SIG-M5 treated with dmso at 0.1 percent for 504 hours (cell line): ENCODE measurements around the gene ALK.

Experiments
- DNase-seq: peaks from one replicate; lab custom pipeline; 2025; ENCODE audit not compliant: unreplicated experiment; lab: John Stamatoyannopoulos, UW

The ALK gene

GRCh38 chr2:29426354-29426753, 495.0 kb downstream of the ALK start:
- no peak for DNase-seq

- DNase-seq = no peak
These were observed 495.5 kb downstream of the ALK start for GRCh38 chr2:29425866-29426265.

DNA sequence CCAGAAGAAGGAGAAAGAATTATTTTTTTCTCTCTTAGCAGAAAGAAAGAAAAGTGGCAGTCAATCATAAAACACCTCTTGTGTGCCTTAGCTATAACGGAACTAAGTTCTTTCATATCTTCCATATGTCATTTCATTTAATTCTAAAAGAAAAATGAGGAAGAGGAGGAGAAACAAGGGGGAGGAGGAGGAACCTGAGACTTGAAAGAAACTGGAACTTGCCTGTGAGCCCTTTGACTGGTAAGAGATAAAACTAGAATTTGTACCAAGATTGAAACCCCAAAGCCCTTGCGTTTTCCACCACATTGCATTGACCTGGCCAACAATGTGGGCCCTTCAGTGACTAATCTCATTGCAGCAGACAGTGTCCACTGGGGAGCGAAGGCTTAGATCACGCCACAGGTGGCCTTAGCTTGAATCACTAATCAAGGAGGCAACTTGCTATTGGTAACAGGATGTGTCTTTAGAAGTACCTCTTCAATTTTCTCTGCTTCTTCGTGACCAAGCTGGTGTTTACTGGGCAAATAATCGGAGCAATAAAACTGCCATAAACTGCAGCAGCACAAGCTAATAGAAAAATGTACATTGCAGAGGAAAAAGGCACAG, 498.2 kb downstream of the ALK start:
- no peak for DNase-seq

GRCh38 chr2:29420999-29421782, 500.2 kb downstream of the ALK start:
- no peak for DNase-seq

DNA sequence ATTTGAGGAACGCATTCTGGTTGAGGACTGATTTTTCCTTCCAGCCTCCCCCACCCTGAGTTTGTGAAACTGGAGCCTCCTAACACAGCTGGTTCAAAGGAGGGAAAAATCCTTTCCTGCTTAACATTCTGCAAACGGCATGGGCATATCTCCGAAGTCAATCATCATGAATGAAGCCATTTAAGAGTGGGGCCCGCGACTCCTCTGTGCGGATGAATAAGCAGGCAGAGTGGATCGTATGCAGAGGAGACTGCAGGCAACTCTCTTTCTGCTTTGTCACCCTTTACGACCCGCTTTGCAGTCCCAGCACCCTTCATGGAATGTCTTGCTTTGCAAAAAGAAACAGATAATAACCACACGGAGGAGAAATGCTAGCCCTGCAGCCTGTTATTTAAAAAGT, 500.9 kb downstream of the ALK start:
- no peak for DNase-seq

- no peak for DNase-seq
These were observed 503.8 kb downstream of the ALK start for GRCh38 chr2:29417630-29418029.

GRCh38 chr2:29412197-29412925, 509.0 kb downstream of the ALK start:
- DNase-seq = no peak

DNA sequence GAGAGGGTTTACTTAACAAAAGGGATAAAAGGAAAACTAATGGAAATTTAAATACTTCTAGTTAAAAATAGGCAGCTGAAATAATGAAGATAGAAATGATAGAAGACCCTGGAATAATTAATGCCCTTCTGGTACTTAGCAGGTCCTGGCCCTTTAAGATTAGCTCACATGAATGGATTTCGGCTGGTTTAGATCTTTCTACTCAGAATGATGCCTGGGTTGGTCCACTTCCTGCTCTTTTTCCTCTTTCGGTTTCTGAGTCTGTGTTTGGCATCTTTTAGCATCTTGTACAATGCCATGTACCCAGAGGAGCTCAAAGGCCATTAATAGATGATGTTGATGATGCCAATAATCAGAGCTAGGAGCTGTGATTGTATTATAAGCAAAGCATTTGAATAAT, 515.7 kb downstream of the ALK start:
- no peak for DNase-seq

DNA sequence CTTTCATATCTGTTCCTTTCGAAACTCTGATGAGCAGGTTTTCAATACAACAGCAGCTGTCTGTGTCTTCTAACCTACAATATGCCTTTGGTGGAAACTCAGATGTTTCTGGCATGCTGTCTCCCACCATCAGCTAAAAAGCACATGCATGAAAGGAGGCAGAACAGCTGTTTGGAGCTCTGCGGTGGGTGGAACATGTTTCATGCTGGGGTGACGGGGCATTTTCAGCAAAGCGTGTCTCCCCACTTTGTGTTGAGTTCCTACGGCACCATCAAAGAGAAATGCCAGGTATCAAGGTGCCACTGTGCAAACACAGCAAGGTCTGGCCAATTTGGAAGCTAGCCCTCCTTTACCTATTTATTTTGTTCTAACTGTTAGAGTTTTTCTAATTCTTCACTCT, 516.1 kb downstream of the ALK start:
- DNase-seq = no peak

DNA sequence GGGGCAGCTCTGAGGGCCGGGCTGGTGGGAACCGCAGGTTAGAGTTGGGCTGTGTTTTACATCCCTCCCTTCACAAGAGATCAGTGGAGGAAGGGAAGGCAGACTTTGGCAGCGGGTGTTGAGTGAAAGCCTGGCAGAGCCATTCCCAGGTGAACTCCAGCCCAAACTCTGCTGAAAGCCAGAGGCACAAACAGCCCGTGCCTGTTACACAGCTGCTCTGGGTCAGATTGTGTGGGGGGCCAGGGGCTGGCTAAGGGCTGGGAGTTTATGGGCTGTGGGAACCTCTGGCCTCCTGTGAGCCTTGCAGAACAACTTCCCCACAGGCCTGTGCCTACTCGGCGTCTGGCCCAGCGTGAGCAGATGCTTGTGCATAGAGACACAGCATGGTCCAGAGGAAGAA, 519.4 kb downstream of the ALK start:
- no peak for DNase-seq

GRCh38 chr2:29400930-29401653, 520.3 kb downstream of the ALK start:
- DNase-seq = no peak

- DNase-seq = no peak
These were observed 522.8 kb downstream of the ALK start for GRCh38 chr2:29398384-29399237.

DNA sequence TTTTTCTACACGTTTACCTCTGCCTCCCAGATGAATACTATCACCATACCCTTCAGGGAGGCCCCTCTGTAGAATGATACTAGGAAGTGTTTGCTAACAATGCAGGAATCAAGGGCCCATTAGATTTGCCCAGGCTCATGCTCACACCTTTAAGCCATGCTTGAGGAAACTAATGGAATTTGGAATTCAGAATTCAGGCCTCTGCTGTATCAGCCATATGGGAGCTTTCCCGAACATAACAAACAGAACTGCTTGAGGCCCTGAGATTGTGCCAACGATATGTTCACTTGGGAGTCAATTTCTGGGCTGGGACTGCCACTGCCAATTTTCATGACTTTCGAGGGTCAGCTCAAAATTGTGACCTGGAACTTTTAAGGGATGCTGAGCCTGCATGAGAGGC, 523.7 kb downstream of the ALK start:
- DNase-seq = no peak

DNA sequence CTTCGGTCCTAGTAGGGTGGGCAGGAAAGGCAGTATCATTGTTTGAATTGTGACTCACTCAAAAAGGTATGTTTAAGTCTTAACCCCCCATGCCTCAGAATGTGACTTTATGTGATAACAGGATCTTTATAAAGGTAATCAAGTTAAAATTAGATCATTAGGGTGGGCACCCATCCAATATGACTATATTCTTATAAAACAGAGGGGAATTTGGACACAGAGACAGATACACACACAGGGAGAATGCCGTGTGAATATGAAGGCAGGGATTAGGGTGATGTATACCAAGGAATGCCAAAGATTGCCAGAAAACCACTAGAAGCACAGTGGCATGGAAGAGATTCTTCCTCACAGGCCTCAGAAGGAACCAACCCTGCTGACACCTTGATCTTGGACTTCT, 524.3 kb downstream of the ALK start:
- DNase-seq = no peak

- no peak for DNase-seq
These were observed 526.4 kb downstream of the ALK start for GRCh38 chr2:29394981-29395350.

- DNase-seq = no peak
These were observed 526.9 kb downstream of the ALK start for GRCh38 chr2:29394311-29394980.

- DNase-seq = no peak
These were observed 527.7 kb downstream of the ALK start for GRCh38 chr2:29393676-29394075.

- DNase-seq = no peak
These were observed 528.6 kb downstream of the ALK start for GRCh38 chr2:29392774-29393173.

- DNase-seq = no peak
These were observed 531.2 kb downstream of the ALK start for GRCh38 chr2:29390136-29390535.

GRCh38 chr2:29389686-29390085, 531.7 kb downstream of the ALK start:
- no peak for DNase-seq
